Measurements from ENCODE around the gene TTC7B.

- TF ChIP-seq POLR2A (IDR thresholded peaks at IDR 0.05) (no peak), CTCF (IDR thresholded peaks at IDR 0.05) (no peak)
These were observed 43.1 kb downstream of the TTC7B start for GRCh38 chr14:90773196-90773486.
